OCI-LY1 (cell line): ENCODE measurements around the gene KLKB1.

Experiments
- H2AFZ ChIP-seq: fragments of 200-600 bp; sonication (generic), shearing (Covaris generic); 2 replicates; pipeline ENCODE4 v1.6.0; 2014; ENCODE audit warnings: antibody characterized with exemption, mild to moderate bottlenecking, low read length
- H3F3A ChIP-seq: fragments of 200-600 bp; sonication (generic), shearing (Covaris generic); 2 replicates; pipeline ENCODE4 v1.6.0; 2014; ENCODE audit warnings: mild to moderate bottlenecking, antibody characterized with exemption, low read length, moderate library complexity; ENCODE audit not compliant: insufficient read depth
- H3K27ac ChIP-seq: fragments of 200-600 bp; sonication (generic); 2 replicates; pipeline ENCODE4 v1.5.1; 2014; ENCODE audit warnings: low read length, mixed run types, mild to moderate bottlenecking, low read depth; ENCODE audit not compliant: poor library complexity, severe bottlenecking
- H3K27me3 ChIP-seq: fragments of 200-600 bp; sonication (generic); 2 replicates; pipeline ENCODE4 v1.6.0; 2014; ENCODE audit warnings: antibody characterized with exemption, mild to moderate bottlenecking, low read length, moderate library complexity; ENCODE audit not compliant: insufficient read depth
- H3K36me3 ChIP-seq: fragments of 200-600 bp; sonication (generic); 2 replicates; pipeline ENCODE4 v1.6.1; 2014; ENCODE audit warnings: mild to moderate bottlenecking, antibody characterized with exemption, low read length, moderate library complexity, mixed read lengths; ENCODE audit not compliant: insufficient read depth
- H3K4me1 ChIP-seq: fragments of 200-600 bp; sonication (generic); 2 replicates; pipeline ENCODE4 v1.5.1; 2014; ENCODE audit warnings: mild to moderate bottlenecking, low read length, moderate library complexity; ENCODE audit not compliant: insufficient read depth, severe bottlenecking
- H3K4me2 ChIP-seq: fragments of 200-600 bp; sonication (generic), shearing (Covaris generic); 2 replicates; pipeline ENCODE4 v1.6.1; 2014; ENCODE audit warnings: low read length
- H3K4me3 ChIP-seq: fragments of 200-600 bp; sonication (generic); 2 replicates; pipeline ENCODE4 v1.5.1; 2014; ENCODE audit warnings: low read length, low read depth, mild to moderate bottlenecking, mixed read lengths; ENCODE audit not compliant: poor library complexity, severe bottlenecking
- H3K79me2 ChIP-seq: fragments of 200-600 bp; shearing (Covaris generic); 2 replicates; pipeline ENCODE4 v1.6.1; 2016; ENCODE audit warnings: mixed run types, low read length, mixed read lengths; ENCODE audit not compliant: insufficient read depth
- H3K9ac ChIP-seq: fragments of 200-600 bp; sonication (generic), shearing (Covaris generic); 2 replicates; pipeline ENCODE4 v1.6.1; 2014; ENCODE audit warnings: mild to moderate bottlenecking, low read length, mixed read lengths
- H3K9me2 ChIP-seq: fragments of 200-600 bp; sonication (generic), shearing (Covaris generic); 2 replicates; pipeline ENCODE4 v1.6.1; 2014; ENCODE audit warnings: low read depth, mild to moderate bottlenecking, low read length, mixed read lengths
- H3K9me3 ChIP-seq: fragments of 200-600 bp; shearing (Covaris generic); 2 replicates; pipeline ENCODE4 v1.6.1; 2014; ENCODE audit warnings: low read length, mixed read lengths
- H4K20me1 ChIP-seq: fragments of 200-600 bp; sonication (generic), shearing (Covaris generic); 2 replicates; pipeline ENCODE4 v1.6.0; 2016; ENCODE audit warnings: mild to moderate bottlenecking, low read length; ENCODE audit not compliant: insufficient read depth
- CTCF ChIP-seq: fragments of 200-600 bp; sonication (generic), shearing (Covaris generic); IDR thresholded peaks from 2 replicates; pipeline ENCODE4 v1.5.1; 2017; ENCODE audit warnings: mild to moderate bottlenecking, antibody characterized with exemption, low read length, moderate library complexity, mixed read lengths
- EZH2 ChIP-seq: fragments of 200-600 bp; sonication (generic), shearing (Covaris generic); IDR thresholded peaks from 2 replicates; pipeline ENCODE4 v1.8.0; 2017; ENCODE audit warnings: borderline replicate concordance, mixed run types, mild to moderate bottlenecking, antibody characterized with exemption, low read length, moderate library complexity, mixed read lengths

KLKB1 gene

GRCh38 chr4:186249785-186250754 lies 22.8 kb downstream of the KLKB1 start:
- H3K4me2 ChIP-seq = no peak overlapping the region

GRCh38 chr4:186250760-186251159 lies 23.5 kb downstream of the KLKB1 start:
- no peaks in the 10 kb centered on the region for H3F3A ChIP-seq
- H3K4me1 ChIP-seq = no peaks in the 10 kb centered on the region
- H3K4me2 ChIP-seq = no peak overlapping the region
- no peak overlapping the region for H2AFZ ChIP-seq
- no peak overlapping the region for H3K9ac ChIP-seq
- H4K20me1 ChIP-seq = no peaks in the 10 kb centered on the region
- TF ChIP-seq CTCF = no peak
- TF ChIP-seq EZH2 = no peak
- no peaks in the 10 kb centered on the region; the same call in 1 of the 2 replicates for H3K9me2 ChIP-seq
- H3K4me3 ChIP-seq = no peak overlapping the region
- no peak overlapping the region for H3K27ac ChIP-seq
- H3K27me3 ChIP-seq = no peaks in the 10 kb centered on the region
- H3K36me3 ChIP-seq = no peaks in the 10 kb centered on the region
- no peaks in the 10 kb centered on the region for H3K79me2 ChIP-seq
- no peaks in the 10 kb centered on the region for H3K9me3 ChIP-seq

More at GRCh38 chr4:186249785-186250754, 22.8 kb downstream of the KLKB1 start:
- H3K36me3 ChIP-seq = no peaks in the 10 kb centered on the region
- H3K4me1 ChIP-seq = no peaks in the 10 kb centered on the region
- no peak overlapping the region for H2AFZ ChIP-seq
- no peaks in the 10 kb centered on the region for H3K27me3 ChIP-seq
- H3K9me3 ChIP-seq = no peaks in the 10 kb centered on the region
- no peak overlapping the region for H3K9ac ChIP-seq
- H3F3A ChIP-seq = no peaks in the 10 kb centered on the region
- H3K27ac ChIP-seq = no peak overlapping the region
- TF ChIP-seq EZH2 = no peak
- H4K20me1 ChIP-seq = no peaks in the 10 kb centered on the region
- H3K9me2 ChIP-seq = no peaks in the 10 kb centered on the region; the same call in 1 of the 2 replicates
- no peaks in the 10 kb centered on the region for H3K79me2 ChIP-seq
- H3K4me3 ChIP-seq = no peak overlapping the region

GRCh38 chr4:186255122-186255521 lies 27.8 kb downstream of the KLKB1 start:
- no peaks in the 10 kb centered on the region for H3K79me2 ChIP-seq
- H3K27me3 ChIP-seq = no peaks in the 10 kb centered on the region
- H3K27ac ChIP-seq = no peak overlapping the region
- no peak overlapping the region for H2AFZ ChIP-seq
- H3K4me1 ChIP-seq = no peaks in the 10 kb centered on the region
- no peaks in the 10 kb centered on the region for H3K9me3 ChIP-seq
- H3K9me2 ChIP-seq = no peaks in the 10 kb centered on the region
- no peaks in the 10 kb centered on the region for H3K36me3 ChIP-seq
- no peak overlapping the region for H3K9ac ChIP-seq
- no peaks in the 10 kb centered on the region for H3F3A ChIP-seq
- no peaks in the 10 kb centered on the region for H4K20me1 ChIP-seq
- TF ChIP-seq CTCF = no peak
- no peak for TF ChIP-seq EZH2
- H3K4me3 ChIP-seq = no peak overlapping the region
- H3K4me2 ChIP-seq = no peak overlapping the region
